GM18499 (cell line): ENCODE measurements around the gene CDK11A.
"Not testable (repeated sequence)": the region's sequence is repeated elsewhere in the genome, so short reads cannot be mapped to it uniquely, and the experiment has no call there.

ENCODE experiments used
- ATAC-seq: cut with Tn5 transposase; IDR thresholded peaks from one replicate; pipeline ENCODE4 v1.9.1; 2021; ENCODE audit warnings: moderate number of reproducible peaks; ENCODE audit not compliant: insufficient read depth, unreplicated experiment

The CDK11A gene

DNA sequence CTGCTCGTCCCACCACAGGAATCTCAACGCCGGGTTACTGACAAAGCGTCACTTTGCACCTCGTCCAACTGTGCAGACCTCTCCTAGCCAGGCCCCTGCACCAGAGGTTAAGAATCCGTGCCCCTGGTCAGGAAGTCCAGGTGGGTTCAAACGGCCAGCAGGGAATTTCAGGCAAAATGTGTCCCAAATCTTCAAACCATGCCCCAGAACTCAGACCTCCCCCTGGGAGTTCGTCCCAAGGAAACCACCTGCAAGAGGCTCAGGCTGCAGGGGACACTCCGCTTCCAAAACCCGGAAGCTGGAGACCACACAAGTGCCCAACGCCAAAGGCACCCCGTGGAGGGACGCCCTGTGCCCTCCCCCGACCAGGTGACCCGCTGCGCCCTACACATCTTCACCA is 32.7 kb downstream of the CDK11A start:
- ATAC-seq: not testable (repeated sequence)

DNA sequence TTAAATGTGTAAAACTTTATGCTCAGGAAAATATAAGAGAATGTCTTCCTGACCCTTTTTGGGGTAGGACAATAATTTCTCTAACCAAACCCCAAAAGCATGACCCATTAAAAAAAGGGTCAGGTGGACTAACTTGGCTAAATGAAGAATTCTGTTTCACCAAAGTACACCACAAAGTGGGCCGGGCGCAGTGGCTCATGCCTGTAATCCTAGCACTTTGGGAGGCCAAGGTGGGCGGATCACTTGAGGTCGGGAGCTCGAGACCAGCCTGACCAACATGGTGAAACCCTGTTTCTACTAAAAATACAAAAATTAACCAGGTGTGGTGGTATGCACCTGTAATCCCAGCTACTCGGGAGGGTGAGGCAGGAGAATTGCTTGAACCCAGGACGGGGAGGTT is 34.6 kb downstream of the CDK11A start:
- ATAC-seq: not testable (repeated sequence)

DNA sequence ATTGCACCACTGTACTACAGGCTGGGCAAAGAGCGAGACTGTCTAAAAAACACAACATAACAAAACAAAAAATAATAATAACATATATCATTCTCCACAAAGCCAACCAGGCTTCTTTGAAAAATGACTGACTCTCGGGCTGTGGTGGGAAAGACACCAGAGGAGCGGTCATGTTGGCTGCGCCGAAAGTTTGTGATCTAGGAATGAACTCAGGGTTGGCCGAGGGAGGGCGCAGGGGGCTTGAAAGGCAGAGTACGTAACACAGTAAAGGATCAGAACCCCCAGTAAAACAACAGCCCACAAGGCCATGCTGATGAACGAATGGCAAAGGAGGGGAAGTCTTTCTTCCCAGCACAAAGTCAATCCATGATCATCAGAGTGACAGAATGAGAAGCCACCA is 36.3 kb downstream of the CDK11A start:
- ATAC-seq: no peak

DNA sequence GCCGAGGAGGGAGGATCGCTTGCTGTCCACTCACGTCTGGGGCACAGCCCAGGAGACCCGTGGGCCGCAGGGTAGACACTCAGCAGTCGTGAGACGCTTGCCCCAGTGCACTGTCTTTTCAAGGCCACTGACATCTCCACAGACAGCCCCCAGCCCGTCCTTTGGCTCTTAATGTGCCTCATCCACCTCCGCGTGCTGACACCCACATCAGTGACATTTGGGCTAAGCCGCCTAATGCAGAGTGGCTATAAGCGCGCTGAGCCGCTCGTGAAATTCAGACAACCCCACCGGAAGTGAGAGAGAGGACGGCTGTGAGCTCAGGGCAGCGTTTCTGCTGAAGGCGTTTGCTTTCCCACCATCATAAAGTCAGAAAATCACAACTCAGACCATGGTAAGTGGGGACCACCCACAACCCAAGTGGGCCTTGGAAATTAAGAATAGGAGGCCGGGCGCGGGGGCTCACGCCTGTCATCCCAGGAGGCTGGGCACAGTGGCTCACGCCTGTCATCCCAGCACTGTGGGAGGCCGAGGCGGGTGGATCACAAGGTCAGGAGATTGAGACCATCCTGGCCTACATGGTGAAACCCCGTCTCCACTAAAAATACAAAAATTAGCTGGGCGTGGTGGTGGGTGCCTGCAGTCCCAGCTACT is 40.0 kb downstream of the CDK11A start:
- ATAC-seq: no peak

DNA sequence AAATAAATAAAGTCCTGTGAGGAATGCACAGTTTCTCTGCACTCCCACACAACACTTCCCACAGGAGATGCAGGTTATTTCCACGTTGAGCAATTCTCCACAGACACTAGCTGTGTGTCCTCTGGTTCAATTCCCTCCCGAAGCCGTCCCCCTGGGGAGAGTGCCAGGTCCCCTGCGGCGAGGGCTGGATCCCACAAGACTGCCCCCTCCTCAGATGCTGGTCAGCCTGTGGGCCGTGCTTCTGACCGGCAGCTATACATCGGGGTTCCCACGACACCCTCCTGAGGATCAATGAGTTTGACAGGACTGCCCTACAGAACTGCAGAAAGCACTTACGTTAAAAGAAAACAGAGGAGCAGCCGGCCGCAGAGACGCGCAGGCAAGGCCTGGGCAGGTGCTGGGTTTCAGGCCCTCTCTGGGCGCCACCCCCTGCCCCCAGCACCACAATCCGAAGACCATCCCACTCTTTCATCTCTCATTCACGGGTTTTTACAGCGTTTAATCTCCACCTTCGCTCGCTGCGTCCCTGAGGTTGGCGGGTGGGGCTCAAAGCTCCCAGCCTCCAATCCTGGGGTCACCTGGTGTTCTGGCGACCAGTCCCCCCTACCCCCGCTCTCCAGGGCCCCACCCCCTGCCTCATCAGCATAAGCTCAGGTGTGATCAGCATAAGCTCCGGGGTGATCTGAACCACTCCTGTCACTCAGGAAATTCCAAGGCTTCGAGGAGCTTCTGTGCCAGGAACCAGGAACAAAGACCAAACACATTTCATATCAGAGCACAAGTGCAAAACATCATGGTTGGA is 40.9 kb downstream of the CDK11A start:
- ATAC-seq: no peak

DNA sequence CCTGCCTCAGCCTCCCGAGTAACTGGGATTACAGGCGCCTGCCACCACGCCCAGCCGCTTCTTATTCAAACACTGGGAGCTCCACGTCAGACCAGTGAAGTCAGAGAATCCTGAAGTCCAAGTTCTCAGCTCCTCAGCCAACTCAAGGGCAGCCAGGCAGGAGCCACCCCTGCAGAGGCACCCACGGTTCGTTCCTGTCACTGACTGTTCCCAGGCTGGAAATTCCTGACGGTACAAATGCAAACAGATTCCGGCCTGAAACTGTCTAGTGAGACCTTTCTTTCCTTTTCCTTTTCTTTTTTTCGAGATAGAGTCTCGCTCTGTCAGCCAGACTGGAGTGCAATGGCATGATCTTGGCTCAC is 43.3 kb downstream of the CDK11A start:
- no peak for ATAC-seq

DNA sequence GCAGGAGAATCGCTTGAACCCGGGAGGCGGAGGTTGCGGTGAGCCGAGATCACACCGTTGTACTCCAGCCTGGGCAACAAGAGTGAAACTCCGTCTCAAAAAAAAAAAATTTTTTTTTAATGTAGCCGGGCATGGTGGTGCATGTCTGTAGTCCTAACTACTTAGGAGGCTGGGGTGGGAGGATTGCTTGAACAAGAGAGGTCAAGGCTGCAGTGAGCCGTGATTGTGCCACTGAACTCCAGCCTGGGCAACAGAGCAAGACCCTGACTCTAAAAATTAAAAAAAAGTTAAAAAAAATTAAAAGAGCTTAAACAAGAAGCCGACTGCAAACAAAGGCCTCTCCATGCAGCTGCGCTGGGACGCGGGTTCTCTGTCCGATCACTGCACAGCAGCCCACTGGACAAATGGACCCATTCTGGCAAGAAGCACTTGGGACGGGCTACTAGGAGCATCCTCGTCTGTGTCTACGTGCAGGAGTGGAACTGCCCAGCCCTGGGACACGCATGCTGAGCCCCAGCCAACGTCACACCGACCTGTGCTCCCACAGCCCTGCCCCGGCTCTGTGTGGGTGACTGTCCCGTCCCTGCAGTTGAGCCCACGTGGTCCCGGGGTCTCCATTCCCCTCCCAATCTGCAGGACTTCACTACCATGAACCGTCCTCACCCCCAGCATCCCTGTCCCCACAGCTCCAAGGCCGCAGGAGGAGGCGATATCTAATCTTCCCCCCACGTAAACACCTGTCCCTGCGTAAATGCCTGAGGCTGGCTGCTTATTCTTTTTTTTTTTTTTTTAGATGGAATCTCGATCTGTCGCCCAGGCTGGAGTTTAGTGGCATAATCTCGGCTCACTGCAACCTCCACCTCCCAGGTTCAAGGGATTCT is 43.9 kb downstream of the CDK11A start:
- no peak for ATAC-seq

DNA sequence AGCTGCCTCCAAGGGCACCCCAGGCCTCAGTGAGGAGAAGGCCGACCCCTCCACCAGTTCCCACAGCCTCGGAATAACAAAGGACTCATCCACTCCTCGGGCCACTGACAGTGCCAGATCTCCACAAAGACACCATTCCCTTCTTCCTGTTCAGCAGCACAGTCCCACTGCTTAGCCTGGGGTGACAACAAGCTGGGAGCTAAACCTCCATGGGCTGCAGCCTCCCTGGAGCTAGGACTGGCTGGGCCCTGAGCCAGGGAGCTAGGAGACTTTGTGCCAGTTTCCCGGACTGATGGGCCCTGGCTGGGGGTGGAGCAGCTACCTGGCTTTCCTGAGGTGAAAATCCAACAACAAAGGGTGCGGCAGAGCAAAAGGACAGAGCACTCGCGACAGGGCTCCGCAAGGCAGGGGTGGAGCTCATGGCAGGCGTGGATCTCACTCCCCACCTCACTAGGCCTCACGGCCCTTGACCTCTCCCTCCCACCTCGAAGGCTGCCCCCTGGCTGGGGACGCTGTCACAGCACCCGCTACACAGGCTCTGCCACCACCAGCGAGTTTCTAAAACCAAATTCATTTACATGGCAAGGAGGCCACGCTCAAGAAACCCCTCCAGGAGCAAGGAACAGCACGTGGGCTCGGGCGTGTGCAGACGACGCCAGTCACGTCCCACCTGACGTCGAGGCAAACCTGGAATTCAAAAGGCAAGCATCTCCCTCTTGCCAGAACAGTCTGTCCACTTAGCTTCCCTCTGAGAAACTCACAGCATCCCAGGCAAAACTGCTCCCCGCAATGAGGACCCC is 45.4 kb downstream of the CDK11A start:
- no peak for ATAC-seq

DNA sequence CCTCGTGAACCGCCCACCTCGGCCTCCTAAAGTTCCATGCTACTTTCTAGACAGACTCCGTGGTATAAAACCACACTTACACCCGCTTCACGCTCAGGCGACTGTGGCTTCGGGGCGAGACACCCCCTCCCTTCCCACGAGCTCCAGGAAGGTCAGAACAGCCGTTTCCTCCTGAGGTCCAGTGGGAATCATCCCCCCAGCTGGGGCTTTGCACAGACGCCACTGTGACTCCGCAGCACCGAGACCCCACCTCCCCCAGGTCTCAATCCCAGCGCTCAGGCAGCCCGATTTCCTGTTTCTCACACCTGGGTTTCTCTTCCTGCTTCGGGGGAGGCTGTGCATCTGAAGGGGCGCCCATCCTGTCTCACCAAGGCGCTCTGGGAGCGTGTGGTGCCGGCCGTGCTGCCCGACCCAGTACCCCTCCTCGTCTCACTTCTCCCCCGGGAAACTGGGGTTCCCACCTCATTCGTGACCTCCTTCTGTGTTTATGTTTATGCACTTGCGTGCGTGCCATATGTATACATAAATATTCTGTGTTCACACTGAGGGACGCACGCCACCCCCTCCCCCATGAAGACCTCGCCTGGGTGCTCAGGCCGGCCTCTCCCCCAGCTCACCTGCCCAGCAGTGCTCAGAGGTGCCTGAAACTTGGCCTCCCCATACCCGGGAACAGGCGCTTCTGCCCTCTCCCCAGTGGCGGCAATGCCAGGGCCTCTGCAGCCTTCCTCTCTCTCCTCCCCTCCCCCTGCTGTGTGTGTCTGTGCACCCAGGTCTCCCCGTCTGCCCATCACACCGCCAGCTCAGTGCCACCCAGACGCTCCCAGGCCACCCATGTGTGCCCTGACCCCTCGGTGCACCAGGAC is 46.2 kb downstream of the CDK11A start:
- no peak for ATAC-seq

DNA sequence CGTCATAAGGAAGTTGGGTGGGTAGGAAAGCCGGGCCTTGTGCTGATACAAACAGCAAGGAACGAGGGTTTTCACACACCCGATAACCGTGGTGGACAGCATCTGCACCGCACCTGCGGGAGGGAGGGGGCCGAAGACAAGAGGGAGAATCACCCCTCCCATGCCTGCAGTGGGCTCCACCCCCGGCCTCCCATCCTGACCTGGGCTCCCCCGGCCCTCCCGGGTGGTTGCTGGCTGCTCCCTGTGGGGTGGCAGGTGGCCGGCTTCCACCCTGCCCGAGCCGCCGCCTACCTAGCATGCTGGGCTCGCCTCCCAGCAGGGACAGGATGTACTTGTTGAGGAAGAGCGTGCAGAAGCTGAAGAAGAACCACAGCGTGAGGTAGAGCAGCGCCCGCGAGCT is 48.1 kb downstream of the CDK11A start:
- ATAC-seq: not testable (repeated sequence)

DNA sequence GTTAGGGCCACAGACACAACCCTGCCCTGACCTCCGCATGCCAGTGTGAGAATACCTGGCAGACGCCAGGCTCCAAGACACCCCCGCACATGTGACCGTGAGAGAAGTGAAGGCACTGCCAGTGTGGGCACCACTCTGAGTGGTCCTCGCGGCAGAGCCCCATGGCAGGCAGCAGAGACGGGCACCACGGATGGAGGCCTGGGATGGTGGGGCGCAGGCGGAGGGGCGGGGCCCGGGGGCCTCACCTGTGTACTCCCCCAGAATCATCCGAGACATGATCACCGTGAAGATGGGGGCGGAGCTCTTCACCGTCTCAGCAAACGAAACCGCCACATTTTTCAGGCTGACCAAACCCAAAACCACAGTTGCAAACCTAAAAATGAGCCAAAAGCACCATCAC is 48.9 kb downstream of the CDK11A start:
- ATAC-seq: not testable (repeated sequence)

DNA sequence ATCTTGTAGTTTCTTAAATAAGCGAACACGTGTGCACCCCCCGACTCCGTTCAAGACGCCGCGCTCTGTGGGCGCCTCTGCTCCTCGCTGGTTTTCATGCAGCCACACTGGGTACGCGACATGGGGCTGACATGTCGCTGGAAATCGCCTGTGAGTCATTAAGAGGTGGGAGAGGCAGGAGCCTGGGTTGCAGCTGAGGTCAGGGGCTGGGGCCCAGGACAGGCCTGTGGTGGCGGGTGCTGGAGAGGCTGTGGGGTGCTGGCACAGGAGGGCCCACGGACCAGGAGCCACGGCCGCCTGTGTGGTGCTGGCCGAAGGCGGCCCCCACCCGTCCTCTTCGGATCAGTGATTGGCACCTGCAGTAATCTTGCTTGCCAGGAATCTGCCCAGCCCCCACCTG is 49.4 kb downstream of the CDK11A start:
- ATAC-seq: not testable (repeated sequence)

DNA sequence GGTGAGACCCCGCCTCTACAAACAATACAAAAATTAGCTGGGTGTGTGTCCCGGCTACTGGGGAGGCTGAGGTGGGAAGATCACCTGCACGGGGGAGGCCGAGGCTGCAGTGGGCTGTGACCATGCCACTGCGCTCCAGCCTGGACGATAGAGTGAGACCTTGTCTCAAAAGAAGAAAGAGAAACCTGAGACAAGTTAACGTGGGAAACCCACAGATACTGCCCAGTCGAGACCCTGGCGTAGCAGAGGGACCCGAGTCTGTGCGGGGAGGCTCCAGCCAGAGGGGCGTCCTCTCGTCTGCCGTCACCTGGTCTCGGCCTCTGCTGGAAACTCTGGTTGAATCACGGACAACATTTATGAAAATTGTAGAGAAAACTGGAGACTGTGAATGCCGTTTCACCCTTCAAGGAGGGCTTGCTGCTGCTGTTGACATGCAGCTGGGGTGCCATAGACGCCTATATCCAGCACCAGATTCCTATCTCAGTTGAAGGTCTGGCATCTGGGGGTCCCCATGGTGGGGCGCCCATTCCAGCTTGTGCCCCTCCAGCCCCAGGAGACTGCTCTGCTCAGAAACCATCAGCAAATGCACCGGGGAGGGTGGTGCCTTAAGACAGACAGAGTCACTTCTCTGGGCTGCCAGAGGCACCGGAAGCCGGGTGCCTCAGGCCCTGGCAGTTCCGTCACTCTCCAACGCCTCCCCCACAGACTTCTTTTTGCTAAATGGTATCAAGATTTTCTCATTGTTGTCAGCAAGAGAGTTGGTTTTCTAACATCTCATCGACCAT is 51.8 kb downstream of the CDK11A start:
- no peak for ATAC-seq

DNA sequence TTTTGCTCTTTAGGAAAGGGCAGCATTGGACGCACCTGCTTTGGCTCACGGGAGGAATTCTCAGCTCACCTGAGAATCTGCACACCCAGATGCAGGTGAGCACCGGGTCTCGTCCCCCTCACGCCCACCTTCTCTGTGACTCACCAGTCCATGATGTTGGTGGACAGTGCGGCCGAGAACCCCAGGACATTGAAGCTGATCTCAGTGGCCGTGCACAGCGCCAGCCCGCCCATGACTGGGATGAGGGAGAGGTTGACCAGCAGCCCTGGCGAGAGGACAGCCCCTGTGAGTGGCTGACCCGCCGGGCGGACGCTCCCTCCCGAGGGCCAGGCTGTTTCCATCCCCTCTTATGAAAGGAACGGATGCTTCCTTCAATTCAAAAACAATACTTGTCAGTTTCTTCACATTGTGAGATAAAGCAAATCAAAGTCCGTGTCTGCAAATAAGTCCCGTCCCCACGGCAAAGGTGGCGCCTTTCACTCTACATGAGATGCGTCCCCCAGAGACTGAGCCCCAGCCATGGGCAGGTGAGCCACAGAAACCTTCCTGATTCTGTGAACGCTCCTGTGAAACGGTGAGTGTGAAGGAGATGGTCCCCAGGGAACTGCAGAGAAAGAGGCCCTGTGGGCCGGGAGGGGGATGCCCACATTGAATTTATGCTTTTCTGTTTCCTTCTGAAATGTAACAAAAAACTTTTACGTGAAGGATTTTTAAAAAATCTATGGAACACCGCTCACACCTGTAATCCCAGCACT is 52.6 kb downstream of the CDK11A start:
- ATAC-seq: no peak

DNA sequence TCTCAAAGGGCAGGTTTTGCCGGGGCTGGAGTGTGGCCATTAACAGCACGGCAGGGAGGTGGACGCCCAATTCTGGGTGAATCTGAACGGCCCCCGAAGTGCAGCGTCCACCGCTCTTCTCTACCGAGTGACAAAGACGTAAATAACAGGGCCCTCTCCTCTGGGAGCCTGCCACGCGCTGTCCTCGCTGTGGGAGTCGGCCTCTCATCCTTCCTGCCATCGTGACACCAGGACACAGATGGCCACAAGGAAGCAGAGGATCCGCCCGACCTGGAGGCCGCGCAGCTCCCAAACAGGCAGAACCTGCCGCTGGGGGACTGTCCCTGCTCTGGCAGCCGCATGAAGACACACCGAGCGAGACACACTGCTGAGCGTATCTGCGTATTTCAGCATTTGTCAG is 53.3 kb downstream of the CDK11A start:
- ATAC-seq: no peak

DNA sequence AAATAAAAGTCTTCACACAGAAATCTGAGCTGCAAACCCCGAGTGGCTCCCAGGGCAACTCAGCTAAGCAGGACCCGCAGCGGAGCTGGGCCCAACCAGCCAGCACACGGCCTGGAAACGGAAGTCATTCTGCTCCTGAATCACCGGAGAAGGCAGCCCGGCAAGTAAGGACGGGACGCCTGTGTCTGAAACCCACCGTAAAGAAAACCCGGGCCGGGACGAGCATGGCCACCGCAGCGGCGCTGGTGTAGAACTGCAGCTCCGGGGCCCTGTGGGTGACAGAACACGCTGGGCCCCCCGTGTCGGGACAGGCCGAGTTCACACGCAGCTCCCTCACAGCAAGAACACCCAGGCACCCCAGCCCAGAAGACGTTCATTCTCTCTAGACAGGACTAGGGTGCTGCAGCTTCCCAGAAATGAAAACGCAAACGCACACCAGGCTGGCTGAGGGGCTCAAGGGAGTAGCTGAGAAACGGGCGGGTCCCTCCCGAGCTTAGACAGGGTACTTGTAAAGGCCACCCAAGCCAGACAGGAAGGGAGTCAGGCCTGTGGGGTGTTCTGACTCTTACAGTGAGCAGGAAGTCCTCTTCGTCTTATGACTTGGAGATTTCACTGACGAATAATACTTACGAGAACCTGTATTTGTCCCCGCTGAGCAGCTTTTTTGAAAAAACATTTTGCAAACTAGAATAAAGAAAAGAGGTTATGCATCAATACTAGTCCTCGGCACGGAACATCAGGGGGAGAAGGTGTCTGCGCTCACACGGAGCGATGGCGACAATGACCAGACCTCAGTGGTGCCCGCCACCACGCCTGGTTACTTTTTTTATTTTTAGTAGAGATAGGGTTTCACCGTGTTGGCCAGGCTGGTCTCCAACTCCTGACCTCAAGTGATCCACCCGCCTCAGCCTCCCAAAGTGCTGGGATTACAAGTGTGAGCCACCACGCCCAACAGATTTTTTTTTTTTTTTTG is 54.4 kb downstream of the CDK11A start:
- ATAC-seq: no peak

DNA sequence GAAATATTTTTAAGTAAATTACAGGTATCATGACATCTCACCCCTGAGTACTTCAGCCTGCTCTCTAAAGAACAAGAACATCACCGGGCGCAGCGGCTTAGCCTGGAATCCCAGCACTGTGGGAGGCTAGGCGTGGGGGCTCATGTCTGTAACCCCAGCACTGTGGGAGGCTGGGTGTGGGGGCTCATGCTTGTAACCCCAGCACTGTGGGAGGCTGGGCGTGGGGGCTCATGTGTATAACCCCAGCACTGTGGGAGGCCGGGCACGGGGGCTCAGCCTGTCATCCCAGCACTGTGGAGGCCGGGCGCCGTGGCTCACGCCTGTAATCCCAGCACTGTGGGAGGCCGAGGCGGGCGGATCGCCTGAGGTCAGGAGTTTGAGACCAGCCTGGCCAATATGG is 57.6 kb downstream of the CDK11A start:
- no peak for ATAC-seq
